HG03108 (cell line): ENCODE data around the gene PCDHB3.
"Not testable (repeated sequence)": the region's sequence is repeated elsewhere in the genome, so short reads cannot be mapped to it uniquely, and the experiment has no call there.

ENCODE experiments used
- ATAC-seq: cut with Tn5 transposase; IDR thresholded peaks from one replicate; pipeline ENCODE4 v1.9.1; 2021; ENCODE audit warnings: moderate library complexity; ENCODE audit not compliant: unreplicated experiment

PCDHB3 gene

DNA sequence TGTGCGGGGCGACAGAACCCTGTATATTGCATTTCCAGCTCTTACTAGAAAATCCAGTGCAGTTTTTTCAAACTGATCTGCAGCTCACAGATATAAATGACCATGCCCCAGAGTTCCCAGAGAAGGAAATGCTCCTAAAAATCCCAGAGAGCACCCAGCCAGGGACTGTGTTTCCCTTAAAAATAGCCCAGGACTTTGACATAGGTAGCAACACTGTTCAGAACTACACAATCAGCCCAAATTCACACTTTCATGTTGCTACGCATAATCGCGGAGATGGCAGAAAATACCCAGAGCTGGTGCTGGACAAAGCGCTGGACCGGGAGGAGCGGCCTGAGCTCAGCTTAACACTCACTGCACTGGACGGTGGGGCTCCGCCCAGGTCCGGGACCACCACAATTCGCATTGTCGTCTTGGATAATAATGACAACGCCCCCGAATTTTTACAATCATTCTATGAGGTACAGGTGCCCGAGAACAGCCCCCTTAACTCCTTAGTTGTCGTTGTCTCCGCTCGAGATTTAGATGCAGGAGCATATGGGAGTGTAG lies 35.5 kb downstream of the PCDHB3 start:
- ATAC-seq: no peak

DNA sequence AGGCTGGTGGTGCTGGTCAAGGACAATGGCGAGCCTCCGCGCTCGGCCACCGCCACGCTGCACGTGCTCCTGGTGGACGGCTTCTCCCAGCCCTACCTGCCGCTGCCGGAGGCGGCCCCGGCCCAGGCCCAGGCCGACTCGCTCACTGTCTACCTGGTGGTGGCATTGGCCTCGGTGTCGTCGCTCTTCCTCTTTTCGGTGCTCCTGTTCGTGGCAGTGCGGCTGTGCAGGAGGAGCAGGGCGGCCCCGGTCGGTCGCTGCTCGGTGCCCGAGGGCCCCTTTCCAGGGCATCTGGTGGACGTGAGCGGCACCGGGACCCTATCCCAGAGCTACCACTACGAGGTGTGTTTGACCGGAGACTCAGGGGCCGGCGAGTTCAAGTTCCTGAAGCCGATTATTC lies 37.1 kb downstream of the PCDHB3 start:
- not testable (repeated sequence) for ATAC-seq

DNA sequence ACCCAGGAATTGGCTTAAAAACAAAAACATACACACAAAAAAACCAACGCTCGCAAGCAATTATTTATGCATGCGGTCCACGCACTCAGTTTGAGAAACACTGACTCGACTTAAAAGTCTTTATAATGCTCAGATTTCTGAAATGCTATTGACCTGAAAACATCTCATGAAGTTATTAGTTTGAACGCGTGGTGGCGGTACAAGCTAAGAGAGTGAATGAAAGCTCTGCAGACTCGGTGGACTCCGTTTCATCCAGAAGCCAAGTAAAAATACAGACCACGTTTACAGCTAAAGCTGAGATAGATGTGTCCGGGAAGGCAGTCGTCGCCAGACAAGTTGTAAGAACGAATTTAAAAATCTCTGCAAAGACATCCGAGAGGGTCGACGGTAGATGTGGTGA lies 49.5 kb downstream of the PCDHB3 start, which contains the start of gene PCDHB6:
TSS of gene PCDHB6 (plus strand) at position 246 of the 400 bp plus-strand sequence. CDS start 201 bp downstream, outside the sequence.
- no peak for ATAC-seq

DNA sequence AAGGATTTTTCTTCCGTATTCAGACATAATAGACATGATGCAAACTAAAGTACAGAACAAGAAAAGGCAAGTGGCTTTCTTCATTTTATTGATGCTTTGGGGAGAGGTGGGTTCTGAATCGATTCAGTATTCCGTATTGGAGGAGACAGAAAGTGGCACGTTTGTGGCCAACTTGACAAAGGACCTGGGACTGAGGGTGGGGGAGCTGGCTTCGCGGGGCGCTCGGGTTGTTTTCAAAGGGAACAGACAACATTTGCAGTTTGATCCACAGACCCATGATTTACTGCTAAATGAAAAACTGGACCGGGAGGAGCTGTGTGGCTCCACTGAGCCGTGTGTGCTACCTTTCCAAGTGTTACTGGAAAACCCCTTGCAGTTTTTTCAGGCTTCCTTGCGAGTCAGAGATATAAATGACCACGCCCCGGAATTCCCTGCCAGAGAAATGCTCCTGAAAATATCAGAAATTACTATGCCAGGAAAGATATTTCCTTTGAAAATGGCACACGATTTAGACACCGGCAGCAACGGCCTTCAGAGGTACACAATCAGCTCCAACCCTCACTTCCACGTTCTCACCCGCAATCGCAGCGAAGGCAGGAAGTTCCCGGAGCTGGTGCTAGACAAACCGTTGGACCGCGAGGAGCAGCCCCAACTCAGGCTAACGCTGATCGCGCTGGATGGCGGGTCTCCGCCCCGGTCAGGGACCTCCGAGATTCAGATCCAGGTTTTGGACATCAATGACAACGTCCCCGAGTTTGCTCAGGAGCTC lies 50.1 kb downstream of the PCDHB3 start:
- ATAC-seq: no peak

DNA sequence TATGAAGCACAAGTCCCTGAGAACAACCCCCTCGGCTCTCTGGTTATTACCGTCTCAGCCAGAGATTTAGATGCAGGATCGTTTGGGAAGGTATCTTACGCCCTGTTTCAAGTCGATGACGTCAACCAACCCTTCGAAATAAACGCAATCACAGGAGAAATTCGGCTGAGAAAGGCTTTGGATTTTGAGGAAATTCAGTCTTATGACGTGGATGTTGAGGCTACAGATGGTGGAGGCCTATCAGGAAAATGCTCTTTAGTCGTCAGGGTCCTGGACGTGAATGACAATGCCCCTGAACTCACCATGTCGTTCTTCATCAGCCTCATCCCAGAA lies 50.7 kb downstream of the PCDHB3 start:
- no peak for ATAC-seq

DNA sequence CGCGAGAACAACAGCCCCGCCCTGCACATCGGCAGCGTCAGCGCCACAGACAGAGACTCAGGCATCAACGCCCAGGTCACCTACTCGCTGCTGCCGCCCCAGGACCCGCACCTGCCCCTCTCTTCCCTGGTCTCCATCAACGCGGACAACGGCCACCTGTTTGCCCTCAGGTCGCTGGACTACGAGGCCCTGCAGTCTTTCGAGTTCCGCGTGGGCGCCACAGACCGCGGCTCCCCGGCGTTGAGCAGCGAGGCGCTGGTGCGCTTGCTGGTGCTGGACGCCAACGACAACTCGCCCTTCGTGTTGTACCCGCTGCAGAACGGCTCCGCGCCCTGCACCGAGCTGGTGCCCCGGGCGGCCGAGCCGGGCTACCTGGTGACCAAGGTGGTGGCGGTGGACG lies 51.4 kb downstream of the PCDHB3 start:
- not testable (repeated sequence) for ATAC-seq

DNA sequence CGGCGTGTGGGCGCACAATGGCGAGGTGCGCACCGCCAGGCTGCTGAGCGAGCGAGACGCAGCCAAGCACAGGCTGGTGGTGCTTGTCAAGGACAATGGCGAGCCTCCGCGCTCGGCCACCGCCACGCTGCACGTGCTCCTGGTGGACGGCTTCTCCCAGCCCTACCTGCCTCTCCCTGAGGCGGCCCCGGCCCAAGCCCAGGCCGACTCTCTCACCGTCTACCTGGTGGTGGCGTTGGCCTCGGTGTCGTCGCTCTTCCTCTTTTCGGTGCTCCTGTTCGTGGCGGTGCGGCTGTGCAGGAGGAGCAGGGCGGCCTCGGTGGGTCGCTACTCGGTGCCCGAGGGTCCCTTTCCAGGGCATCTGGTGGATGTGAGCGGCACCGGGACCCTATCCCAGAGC lies 51.8 kb downstream of the PCDHB3 start:
- ATAC-seq: not testable (repeated sequence)
